HepG2 (cell line): Measurements from ENCODE around the gene NT5C3B. TPM values are rescaled to one million over a fixed set of nuclear protein-coding genes. Genes with fewer than 3 reads are reported as not detected.

ENCODE experiments used
- ADNP ChIP-seq: sonication (generic); formaldehyde crosslinking; IDR thresholded peaks from 2 replicates; pipeline ENCODE4 v1.4.0; 2020; ENCODE audit warnings: missing genetic modification reagents
- HOXD1 ChIP-seq: sonication (generic); formaldehyde crosslinking; IDR thresholded peaks from 2 replicates; pipeline ENCODE4 v1.5.0; 2020; ENCODE audit warnings: missing genetic modification reagents
- ISL2 ChIP-seq: sonication (generic); formaldehyde crosslinking; IDR thresholded peaks from 2 replicates; pipeline ENCODE4 v1.5.0; 2020; ENCODE audit warnings: missing genetic modification reagents
- KLF12 ChIP-seq: sonication (generic); formaldehyde crosslinking; IDR thresholded peaks from 2 replicates; pipeline ENCODE4 v1.4.0; 2020; ENCODE audit warnings: missing genetic modification reagents, borderline replicate concordance
- KLF13 ChIP-seq: sonication (generic); formaldehyde crosslinking; IDR thresholded peaks from 2 replicates; pipeline ENCODE4 v1.4.0; 2020; ENCODE audit warnings: mild to moderate bottlenecking, missing genetic modification reagents
- NFKB2 ChIP-seq: sonication (generic); formaldehyde crosslinking; IDR thresholded peaks from 2 replicates; pipeline ENCODE4 v1.4.0; 2020; ENCODE audit warnings: missing genetic modification reagents, borderline replicate concordance
- POLR2AphosphoS5 ChIP-seq: IDR thresholded peaks from 2 replicates; pipeline ENCODE4 v1.6.1; 2012; ENCODE audit warnings: low read depth, low read length
- RCOR2 ChIP-seq: IDR thresholded peaks from 2 replicates; pipeline ENCODE4 v1.6.1; 2016; ENCODE audit warnings: missing biosample characterization, missing genetic modification reagents
- RXRA ChIP-seq: sonication (generic); formaldehyde crosslinking; IDR thresholded peaks from 2 replicates; pipeline ENCODE4 v1.5.1; 2020; ENCODE audit warnings: missing genetic modification reagents
- SP1 ChIP-seq, 2 experiments: fragments of 450-650 bp in 1 of 2; sonication (generic) in 1 of 2; formaldehyde crosslinking in 1 of 2; IDR thresholded peaks; 2 replicates each; pipeline versions ENCODE4 v1.4.0 to v1.6.1; 2016 to 2020; ENCODE audit warnings: missing genetic modification reagents in 1 of 2
- ZNF24 ChIP-seq: fragments of 450-650 bp; IDR thresholded peaks from 2 replicates; pipeline ENCODE4 v1.6.1; 2017; ENCODE audit warnings: antibody characterized with exemption, mild to moderate bottlenecking
- ZNF616 ChIP-seq: sonication (generic); formaldehyde crosslinking; IDR thresholded peaks from 2 replicates; pipeline ENCODE4 v1.5.0; 2020; ENCODE audit warnings: low read depth, mild to moderate bottlenecking, missing genetic modification reagents
- polyA plus RNA-seq, 8 experiments: library from polyadenylated mRNA; depleted of rRNA in 3 of 8; stranded (reverse) in 7 of 8; unstranded in 1 of 8; fragments of >200 nt; fragmentation: Illumina TruSeq in 4 of 8; extraction: Trizol in 4 of 8; gene quantifications; 2 replicates each; pipeline versions ENCODE4 v1.2.1 to v1.2.3, GENCODE V29; 2011 to 2016; ENCODE audit warnings: low read depth in 4 of 8, missing spikeins in 1 of 8, mixed read lengths in 1 of 8; ENCODE audit not compliant: insufficient read depth in 1 of 8
- total RNA-seq, 5 experiments: library from RNA; depleted of rRNA; stranded (reverse); fragments of >200 nt; fragmentation: Illumina TruSeq; extraction: Trizol; gene quantifications; 2 replicates each; pipeline ENCODE4 v1.2.3, GENCODE V29; 2016; ENCODE audit warnings: low read depth in 1 of 5
- TF ChIP-seq, protein P1 (sequence below): sonication (generic); formaldehyde crosslinking; IDR thresholded peaks from 2 replicates; pipeline ENCODE4 v1.9.0; 2021; ENCODE audit warnings: missing genetic modification reagents, borderline replicate concordance
- TF ChIP-seq, protein P2 (sequence below), 2 experiments: fragments of 450-650 bp in 1 of 2; sonication (generic) in 1 of 2; formaldehyde crosslinking in 1 of 2; IDR thresholded peaks; 2 replicates each; pipeline versions ENCODE4 v1.6.1 to v1.8.0; 2016 to 2022; ENCODE audit warnings: antibody characterized with exemption in 1 of 2, mild to moderate bottlenecking in 1 of 2, missing genetic modification reagents in 1 of 2
- TF ChIP-seq, protein P3 (sequence below): sonication (generic); formaldehyde crosslinking; IDR thresholded peaks from 2 replicates; pipeline ENCODE4 v1.8.1; 2023; ENCODE audit warnings: mild to moderate bottlenecking, missing genetic modification reagents
- TF ChIP-seq, protein P4 (sequence below): sonication (generic); formaldehyde crosslinking; IDR thresholded peaks from 2 replicates; pipeline ENCODE4 v1.4.0; 2020; ENCODE audit warnings: missing genetic modification reagents, mild to moderate bottlenecking, borderline replicate concordance
- TF ChIP-seq, protein P5 (sequence below): sonication (generic); formaldehyde crosslinking; IDR thresholded peaks from 2 replicates; pipeline ENCODE4 v1.5.0; 2020; ENCODE audit warnings: mild to moderate bottlenecking, missing genetic modification reagents, moderate library complexity

NT5C3B gene
- total and polyA plus RNA-seq, 2 of the 13 experiments (the other 11 are each of a cell fraction or from before 2014, with no cell fraction given) = 104 to 126 TPM

DNA sequence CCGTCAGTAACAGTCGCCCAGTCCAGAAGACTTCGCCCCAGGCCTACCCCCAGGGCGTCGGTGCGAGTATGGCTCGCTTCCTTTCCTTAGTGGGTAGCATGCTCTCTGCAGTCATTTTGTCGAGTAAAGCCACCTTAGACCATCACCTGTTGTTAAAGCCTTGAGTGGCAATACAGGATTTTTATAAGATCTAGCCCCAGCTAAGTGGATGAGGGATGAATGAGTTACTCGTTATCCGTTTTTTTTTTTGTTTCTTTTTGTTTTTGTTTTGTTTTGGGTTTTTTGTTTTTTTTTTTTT lies 29.5 kb upstream of the NT5C3B start (continued):
- 0 out of 2 replicates have a peak, but pooled peaks have one; percentile 8 for TF ChIP-seq ZNF616 (CRISPR knock-in tag)
- TF ChIP-seq SP1 (IDR thresholded peaks at IDR 0.05) = no peak
- no peak for TF ChIP-seq SP1 (CRISPR knock-in tag; IDR thresholded peaks at IDR 0.05)
- TF ChIP-seq KLF12 (CRISPR knock-in tag) = no peak; the same call in 1 of the 2 replicates
- no peak for TF ChIP-seq ADNP (CRISPR knock-in tag)
- no peak for TF ChIP-seq RXRA (CRISPR knock-in tag)
- peak; percentile 81 for TF ChIP-seq POLR2AphosphoS5
- TF ChIP-seq ISL2 (CRISPR knock-in tag) = no peak
- TF ChIP-seq, protein P1, sequence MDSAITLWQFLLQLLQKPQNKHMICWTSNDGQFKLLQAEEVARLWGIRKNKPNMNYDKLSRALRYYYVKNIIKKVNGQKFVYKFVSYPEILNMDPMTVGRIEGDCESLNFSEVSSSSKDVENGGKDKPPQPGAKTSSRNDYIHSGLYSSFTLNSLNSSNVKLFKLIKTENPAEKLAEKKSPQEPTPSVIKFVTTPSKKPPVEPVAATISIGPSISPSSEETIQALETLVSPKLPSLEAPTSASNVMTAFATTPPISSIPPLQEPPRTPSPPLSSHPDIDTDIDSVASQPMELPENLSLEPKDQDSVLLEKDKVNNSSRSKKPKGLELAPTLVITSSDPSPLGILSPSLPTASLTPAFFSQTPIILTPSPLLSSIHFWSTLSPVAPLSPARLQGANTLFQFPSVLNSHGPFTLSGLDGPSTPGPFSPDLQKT (CRISPR knock-in tag) = no peak
- TF ChIP-seq, protein P2, sequence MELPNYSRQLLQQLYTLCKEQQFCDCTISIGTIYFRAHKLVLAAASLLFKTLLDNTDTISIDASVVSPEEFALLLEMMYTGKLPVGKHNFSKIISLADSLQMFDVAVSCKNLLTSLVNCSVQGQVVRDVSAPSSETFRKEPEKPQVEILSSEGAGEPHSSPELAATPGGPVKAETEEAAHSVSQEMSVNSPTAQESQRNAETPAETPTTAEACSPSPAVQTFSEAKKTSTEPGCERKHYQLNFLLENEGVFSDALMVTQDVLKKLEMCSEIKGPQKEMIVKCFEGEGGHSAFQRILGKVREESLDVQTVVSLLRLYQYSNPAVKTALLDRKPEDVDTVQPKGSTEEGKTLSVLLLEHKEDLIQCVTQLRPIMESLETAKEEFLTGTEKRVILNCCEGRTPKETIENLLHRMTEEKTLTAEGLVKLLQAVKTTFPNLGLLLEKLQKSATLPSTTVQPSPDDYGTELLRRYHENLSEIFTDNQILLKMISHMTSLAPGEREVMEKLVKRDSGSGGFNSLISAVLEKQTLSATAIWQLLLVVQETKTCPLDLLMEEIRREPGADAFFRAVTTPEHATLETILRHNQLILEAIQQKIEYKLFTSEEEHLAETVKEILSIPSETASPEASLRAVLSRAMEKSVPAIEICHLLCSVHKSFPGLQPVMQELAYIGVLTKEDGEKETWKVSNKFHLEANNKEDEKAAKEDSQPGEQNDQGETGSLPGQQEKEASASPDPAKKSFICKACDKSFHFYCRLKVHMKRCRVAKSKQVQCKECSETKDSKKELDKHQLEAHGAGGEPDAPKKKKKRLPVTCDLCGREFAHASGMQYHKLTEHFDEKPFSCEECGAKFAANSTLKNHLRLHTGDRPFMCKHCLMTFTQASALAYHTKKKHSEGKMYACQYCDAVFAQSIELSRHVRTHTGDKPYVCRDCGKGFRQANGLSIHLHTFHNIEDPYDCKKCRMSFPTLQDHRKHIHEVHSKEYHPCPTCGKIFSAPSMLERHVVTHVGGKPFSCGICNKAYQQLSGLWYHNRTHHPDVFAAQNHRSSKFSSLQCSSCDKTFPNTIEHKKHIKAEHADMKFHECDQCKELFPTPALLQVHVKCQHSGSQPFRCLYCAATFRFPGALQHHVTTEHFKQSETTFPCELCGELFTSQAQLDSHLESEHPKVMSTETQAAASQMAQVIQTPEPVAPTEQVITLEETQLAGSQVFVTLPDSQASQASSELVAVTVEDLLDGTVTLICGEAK (IDR thresholded peaks at IDR 0.05) = no peak
- TF ChIP-seq, protein P2 (CRISPR knock-in tag; IDR thresholded peaks at IDR 0.05) = no peak
- TF ChIP-seq, protein P3, sequence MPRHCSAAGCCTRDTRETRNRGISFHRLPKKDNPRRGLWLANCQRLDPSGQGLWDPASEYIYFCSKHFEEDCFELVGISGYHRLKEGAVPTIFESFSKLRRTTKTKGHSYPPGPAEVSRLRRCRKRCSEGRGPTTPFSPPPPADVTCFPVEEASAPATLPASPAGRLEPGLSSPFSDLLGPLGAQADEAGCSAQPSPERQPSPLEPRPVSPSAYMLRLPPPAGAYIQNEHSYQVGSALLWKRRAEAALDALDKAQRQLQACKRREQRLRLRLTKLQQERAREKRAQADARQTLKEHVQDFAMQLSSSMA (CRISPR knock-in tag) = peak; percentile 17; the same call in 1 of the 2 replicates
- TF ChIP-seq KLF13 (CRISPR knock-in tag) = no peak
- peak; percentile 73; the same call in 1 of the 2 replicates for TF ChIP-seq NFKB2 (CRISPR knock-in tag)
- TF ChIP-seq HOXD1 (CRISPR knock-in tag) = no peak
- TF ChIP-seq, protein P4, sequence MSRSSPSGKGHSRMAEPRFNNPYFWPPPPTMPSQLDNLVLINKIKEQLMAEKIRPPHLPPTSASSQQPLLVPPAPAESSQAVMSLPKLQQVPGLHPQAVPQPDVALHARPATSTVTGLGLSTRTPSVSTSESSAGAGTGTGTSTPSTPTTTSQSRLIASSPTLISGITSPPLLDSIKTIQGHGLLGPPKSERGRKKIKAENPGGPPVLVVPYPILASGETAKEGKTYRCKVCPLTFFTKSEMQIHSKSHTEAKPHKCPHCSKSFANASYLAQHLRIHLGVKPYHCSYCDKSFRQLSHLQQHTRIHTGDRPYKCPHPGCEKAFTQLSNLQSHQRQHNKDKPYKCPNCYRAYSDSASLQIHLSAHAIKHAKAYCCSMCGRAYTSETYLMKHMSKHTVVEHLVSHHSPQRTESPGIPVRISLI (CRISPR knock-in tag) = no peak
- no peak for TF ChIP-seq RCOR2 (CRISPR knock-in tag)
- TF ChIP-seq ZNF24 = no peak
- TF ChIP-seq, protein P5, sequence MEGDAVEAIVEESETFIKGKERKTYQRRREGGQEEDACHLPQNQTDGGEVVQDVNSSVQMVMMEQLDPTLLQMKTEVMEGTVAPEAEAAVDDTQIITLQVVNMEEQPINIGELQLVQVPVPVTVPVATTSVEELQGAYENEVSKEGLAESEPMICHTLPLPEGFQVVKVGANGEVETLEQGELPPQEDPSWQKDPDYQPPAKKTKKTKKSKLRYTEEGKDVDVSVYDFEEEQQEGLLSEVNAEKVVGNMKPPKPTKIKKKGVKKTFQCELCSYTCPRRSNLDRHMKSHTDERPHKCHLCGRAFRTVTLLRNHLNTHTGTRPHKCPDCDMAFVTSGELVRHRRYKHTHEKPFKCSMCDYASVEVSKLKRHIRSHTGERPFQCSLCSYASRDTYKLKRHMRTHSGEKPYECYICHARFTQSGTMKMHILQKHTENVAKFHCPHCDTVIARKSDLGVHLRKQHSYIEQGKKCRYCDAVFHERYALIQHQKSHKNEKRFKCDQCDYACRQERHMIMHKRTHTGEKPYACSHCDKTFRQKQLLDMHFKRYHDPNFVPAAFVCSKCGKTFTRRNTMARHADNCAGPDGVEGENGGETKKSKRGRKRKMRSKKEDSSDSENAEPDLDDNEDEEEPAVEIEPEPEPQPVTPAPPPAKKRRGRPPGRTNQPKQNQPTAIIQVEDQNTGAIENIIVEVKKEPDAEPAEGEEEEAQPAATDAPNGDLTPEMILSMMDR (CRISPR knock-in tag) = peak; percentile 34; the same call in 1 of the 2 replicates
